HG02759 (cell line): ENCODE measurements around the gene AOPEP.

ENCODE experiments used
- ATAC-seq: cut with Tn5 transposase; IDR thresholded peaks from one replicate; pipeline ENCODE4 v1.9.1; 2021; ENCODE audit warnings: mild to moderate bottlenecking, moderate library complexity; ENCODE audit not compliant: unreplicated experiment

Gene AOPEP

GRCh38 chr9:95086564-95086955 lies 360.1 kb downstream of the AOPEP start:
- ATAC-seq = no peak

- no peak for ATAC-seq
These were observed 361.3 kb downstream of the AOPEP start for GRCh38 chr9:95087659-95088242.

DNA sequence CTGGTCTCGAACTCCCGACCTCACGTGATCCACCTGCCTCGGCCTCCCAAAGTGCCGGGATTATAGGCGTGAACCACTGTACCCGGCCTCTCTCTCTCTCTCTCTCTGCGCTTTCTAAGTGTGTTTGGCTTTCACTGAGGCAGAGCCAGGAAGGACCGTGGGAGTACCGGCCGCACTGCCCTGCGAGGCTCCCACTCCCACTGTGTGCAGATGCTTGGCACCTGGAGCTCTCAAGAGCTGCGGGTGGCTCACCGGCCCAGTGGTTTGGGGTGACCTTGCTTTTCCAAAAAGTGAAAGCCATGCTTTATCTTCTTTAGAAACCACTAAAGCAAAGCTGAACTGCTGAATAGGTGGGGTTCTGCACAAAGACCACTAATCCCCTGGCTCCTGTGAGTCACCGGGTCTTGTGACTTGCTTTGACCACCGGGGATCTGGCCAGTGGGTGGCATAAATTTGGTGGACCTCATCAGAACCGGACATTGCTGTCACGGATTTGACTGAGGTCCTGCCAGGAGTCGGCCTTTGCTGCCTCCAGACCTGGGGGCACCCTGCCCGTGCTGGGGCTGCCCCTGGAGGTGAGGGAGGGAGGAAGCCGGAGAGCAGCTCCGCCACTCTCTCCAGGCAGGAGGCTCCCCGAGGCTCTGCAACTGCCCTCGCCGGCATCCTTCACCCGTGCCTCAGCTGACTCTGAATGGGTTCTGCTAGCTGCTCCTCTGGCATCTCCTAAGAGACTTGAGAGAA lies 362.1 kb downstream of the AOPEP start:
- ATAC-seq = no peak

- ATAC-seq = no peak
These were observed 362.9 kb downstream of the AOPEP start for GRCh38 chr9:95089257-95090022.

DNA sequence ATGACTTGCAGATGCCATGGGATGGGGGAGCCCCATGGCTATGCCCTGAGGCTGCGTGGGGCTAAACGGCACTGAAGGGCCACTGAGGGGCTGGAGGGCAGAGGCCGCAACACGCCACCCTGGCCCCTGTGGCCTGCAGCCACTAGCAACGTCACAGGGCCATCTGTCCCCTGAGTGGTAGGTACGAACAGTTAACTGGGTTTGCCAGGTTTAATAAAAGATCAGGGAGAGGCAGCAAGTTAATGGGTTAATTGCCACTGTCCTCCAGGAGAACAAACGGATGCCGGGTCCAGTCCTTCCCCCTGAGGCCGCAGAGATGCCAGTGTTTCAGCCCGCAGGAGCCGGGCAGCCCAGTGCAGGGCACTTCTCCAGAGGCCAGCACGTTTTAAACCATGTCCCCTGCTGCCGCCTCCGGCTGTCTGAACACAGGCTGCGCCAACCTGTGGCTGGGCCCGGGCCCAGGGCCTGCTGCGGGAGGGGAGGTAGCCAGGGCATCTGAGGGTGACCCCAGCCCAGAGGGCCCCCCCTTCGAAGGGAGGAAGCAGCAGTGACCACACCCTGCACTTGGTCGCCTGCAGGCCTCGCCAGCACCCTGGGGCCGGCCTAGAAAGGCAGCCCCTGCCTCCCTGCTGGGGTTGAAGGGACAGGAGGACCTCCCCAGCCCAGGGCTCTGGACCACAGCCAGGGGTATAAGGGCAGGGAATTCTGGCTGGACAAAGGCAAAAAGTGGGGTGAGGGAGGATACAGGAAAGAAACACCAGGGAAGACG lies 363.7 kb downstream of the AOPEP start:
- ATAC-seq = no peak

GRCh38 chr9:95090871-95091577 lies 364.5 kb downstream of the AOPEP start:
- ATAC-seq = no peak

GRCh38 chr9:95091601-95092261 lies 365.2 kb downstream of the AOPEP start:
- no peak for ATAC-seq

GRCh38 chr9:95092262-95093072 lies 366.0 kb downstream of the AOPEP start:
- no peak for ATAC-seq

GRCh38 chr9:95093586-95093985 lies 367.1 kb downstream of the AOPEP start:
- no peak for ATAC-seq

DNA sequence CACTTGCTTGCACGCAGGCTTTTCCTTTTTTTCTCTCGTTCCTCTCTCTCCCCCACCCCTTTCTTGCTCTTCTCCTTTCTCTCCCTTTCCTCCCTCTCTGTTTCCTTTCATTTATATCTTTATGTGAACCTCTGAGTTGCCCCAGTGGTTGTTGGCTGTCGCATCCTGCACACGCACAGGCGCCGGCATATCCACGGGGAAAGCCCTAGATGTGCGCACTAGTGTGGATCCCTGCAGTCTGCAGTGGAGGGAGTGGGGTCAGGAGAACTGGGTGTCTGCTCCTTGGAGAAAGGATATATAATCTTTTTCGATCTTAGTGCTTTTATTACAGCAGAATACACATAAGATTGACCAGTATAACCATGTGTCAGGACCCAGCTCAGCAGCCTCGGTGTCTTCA lies 367.5 kb downstream of the AOPEP start:
- no peak for ATAC-seq

DNA sequence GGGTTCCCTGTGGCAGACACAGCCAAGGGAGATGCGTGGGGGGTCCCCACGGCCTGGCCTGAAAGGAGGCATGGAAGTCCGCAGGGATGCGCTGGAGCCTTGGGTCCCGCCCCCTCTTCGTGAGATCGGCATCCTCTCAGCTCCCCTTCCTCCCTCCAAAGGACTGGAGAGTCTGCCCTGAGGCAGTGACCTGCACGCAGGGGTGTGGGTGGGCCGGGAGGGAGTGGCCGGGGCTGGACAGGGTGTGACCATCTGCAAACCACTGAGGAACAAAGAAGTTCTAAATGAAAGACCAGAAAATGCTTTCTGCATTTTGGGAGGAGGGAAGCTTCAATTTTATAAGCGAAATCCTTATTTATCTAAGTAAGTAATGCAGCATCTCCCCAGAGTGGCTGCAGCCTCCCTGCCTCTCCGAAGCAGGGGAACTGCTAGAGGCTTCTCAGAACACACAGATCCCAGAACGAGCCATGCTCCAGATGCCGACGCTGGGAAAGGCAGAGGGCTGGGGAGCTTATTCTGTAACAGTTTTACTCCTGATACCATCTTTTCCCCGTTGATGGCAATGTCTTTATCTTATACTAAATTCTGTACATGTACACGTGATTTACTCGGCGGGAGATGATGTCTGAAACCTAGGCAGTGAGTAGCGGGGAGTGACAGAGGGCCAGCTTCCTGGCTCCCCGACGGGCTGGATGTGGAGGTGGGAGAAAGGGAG lies 369.3 kb downstream of the AOPEP start:
- ATAC-seq = no peak

DNA sequence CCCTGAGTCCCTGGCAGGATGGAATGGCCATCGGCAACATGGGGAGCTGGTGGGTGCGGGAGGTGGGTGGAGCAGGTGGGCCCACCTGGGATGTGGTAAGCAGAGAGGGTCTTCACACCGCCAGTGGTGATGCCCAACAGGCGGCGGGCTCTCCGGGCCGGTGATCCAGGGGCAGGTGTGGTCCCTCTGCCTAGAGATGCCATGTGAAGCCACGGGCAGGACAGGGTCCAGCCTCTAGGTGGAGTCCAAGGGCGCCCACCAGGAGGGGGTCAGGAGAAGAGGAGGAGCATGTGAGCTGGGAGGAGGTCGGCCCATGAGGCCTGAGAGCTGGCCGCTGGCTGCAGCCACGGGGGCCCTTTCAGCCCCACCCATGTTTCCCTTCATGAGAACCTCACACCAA lies 369.9 kb downstream of the AOPEP start:
- ATAC-seq = no peak

DNA sequence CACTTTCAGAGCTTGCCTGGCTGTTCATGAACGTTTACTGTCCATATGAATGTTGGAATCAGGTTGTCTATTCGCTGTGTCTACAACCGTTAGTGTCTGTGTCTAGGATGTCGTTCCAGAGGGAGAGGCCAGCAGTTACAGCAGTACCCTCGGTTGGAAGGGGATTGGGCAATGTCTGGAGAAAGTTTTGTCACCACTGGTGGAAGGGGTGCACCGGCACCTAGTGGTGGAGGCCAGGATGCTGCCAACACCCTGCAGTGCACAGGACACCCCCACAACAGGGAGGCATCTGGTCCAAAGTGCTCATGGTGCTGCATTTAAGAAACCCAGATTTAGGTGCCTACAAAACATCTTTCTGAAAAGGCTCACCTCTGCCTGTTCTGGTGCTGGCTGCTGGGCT lies 370.3 kb downstream of the AOPEP start:
- ATAC-seq = no peak

GRCh38 chr9:95097279-95097678 lies 370.8 kb downstream of the AOPEP start:
- ATAC-seq = no peak

DNA sequence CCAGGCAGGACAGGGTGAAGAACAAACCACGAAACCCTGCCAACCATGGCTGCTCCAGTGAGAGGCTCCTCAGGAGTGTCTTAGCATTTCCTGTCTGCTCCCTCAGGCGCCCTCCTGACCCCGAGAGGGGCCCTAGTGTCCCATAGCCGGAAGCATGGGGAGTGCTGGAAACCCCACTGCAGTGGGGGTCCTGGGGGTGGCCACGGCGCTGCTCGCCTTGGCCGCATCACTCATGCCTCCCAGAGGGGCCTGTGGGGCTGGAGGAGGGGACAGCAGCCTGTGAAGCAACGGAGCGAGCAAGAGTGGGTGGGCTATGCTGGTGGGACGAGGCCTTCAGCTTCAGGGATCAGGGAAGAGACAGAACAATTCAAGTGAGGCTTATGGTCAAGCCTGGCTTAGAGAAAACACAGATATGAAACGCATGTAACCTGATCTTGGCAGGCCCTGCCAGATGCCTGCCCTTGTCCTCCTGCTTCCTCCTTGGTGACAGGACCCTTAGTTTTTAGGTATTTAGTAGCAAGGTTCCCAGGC lies 372.0 kb downstream of the AOPEP start:
- no peak for ATAC-seq

- ATAC-seq = no peak
These were observed 373.0 kb downstream of the AOPEP start for GRCh38 chr9:95099321-95100070.

DNA sequence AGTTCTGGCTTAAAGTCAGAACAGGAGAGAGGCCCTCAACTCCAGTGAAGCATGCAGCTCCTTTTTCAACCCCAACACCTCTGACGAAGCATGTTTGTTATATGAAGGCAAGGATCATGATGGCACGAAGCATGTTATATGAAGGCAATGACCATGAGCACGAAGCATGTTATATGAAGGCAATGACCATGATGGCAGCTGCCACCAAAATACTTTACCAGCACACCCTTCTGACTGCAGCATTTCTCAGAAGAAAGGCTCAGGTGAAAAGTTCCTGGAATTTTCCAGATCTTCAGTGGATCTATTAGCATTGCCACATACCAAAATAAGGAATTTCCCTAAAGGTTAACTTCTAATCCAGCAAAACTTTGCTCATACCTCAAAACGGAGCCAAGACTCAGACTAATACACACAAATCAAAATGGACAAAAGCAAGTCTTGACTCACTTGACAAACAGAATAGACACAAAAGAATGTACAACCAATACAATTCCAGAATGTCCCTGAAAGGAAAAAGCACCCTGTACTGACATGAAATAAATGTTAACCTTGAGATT lies 373.6 kb downstream of the AOPEP start:
- ATAC-seq = no peak
